ENCODE measurements around the gene CD36.

CD36 gene

GRCh38 chr7:80699721-80700256, 61.3 kb downstream of the CD36 start:
- H3K4me3 ChIP-seq (ENCODE audit: low read depth, low read length), result no peak overlapping the region
- 0 out of 2 replicates have a peak, but pooled peaks cover 2% of the 10 kb centered on the region for H3K9me3 ChIP-seq (ENCODE audit: control insufficient read depth, insufficient read depth, low read depth, low read length)
- H3K36me3 ChIP-seq (ENCODE audit: control insufficient read depth, insufficient read depth, low read length), result no peaks in the 10 kb centered on the region
- no peaks in the 10 kb centered on the region for H3K4me1 ChIP-seq (ENCODE audit: control insufficient read depth, insufficient read depth, low read length)
- no peaks in the 10 kb centered on the region for H3K27me3 ChIP-seq (ENCODE audit: control insufficient read depth, insufficient read depth, low read length)
- H3K9ac ChIP-seq (ENCODE audit: low read length), result no peak overlapping the region
- H3K27ac ChIP-seq (ENCODE audit: low read depth, low read length), result no peak overlapping the region

- no peaks in the 10 kb centered on the region for H3K9me3 ChIP-seq (ENCODE audit: control insufficient read depth, insufficient read depth, low read depth, low read length)
- H3K36me3 ChIP-seq (ENCODE audit: control insufficient read depth, insufficient read depth, low read length), result no peaks in the 10 kb centered on the region
- no peak overlapping the region for H3K9ac ChIP-seq (ENCODE audit: low read length)
- H3K4me1 ChIP-seq (ENCODE audit: control insufficient read depth, insufficient read depth, low read length), result no peaks in the 10 kb centered on the region
- H3K27me3 ChIP-seq (ENCODE audit: control insufficient read depth, insufficient read depth, low read length), result no peaks in the 10 kb centered on the region
- H3K27ac ChIP-seq (ENCODE audit: low read depth, low read length), result no peak overlapping the region
- no peak overlapping the region for H3K4me3 ChIP-seq (ENCODE audit: low read depth, low read length)
Measured at GRCh38 chr7:80703272-80703671, 64.8 kb downstream of the CD36 start.

GRCh38 chr7:80705130-80705781, 66.8 kb downstream of the CD36 start:
- H3K27ac ChIP-seq (ENCODE audit: low read depth, low read length), result no peak overlapping the region
- H3K36me3 ChIP-seq (ENCODE audit: control insufficient read depth, insufficient read depth, low read length), result no peaks in the 10 kb centered on the region
- no peaks in the 10 kb centered on the region for H3K27me3 ChIP-seq (ENCODE audit: control insufficient read depth, insufficient read depth, low read length)
- no peaks in the 10 kb centered on the region for H3K4me1 ChIP-seq (ENCODE audit: control insufficient read depth, insufficient read depth, low read length)
- H3K4me3 ChIP-seq (ENCODE audit: low read depth, low read length), result no peak overlapping the region
- no peak overlapping the region for H3K9ac ChIP-seq (ENCODE audit: low read length)
- H3K9me3 ChIP-seq (ENCODE audit: control insufficient read depth, insufficient read depth, low read depth, low read length), result no peaks in the 10 kb centered on the region

- H3K36me3 ChIP-seq (ENCODE audit: control insufficient read depth, insufficient read depth, low read length), result no peaks in the 10 kb centered on the region
- H3K4me1 ChIP-seq (ENCODE audit: control insufficient read depth, insufficient read depth, low read length), result no peaks in the 10 kb centered on the region
- no peaks in the 10 kb centered on the region for H3K9me3 ChIP-seq (ENCODE audit: control insufficient read depth, insufficient read depth, low read depth, low read length)
- no peak overlapping the region for H3K4me3 ChIP-seq (ENCODE audit: low read depth, low read length)
- no peak overlapping the region for H3K27ac ChIP-seq (ENCODE audit: low read depth, low read length)
- no peaks in the 10 kb centered on the region for H3K27me3 ChIP-seq (ENCODE audit: control insufficient read depth, insufficient read depth, low read length)
- no peak overlapping the region for H3K9ac ChIP-seq (ENCODE audit: low read length)
Measured at GRCh38 chr7:80707318-80707717, 68.9 kb downstream of the CD36 start.

- no peak overlapping the region for H3K27ac ChIP-seq (ENCODE audit: low read depth, low read length)
- no peaks in the 10 kb centered on the region for H3K36me3 ChIP-seq (ENCODE audit: control insufficient read depth, insufficient read depth, low read length)
- no peaks in the 10 kb centered on the region for H3K27me3 ChIP-seq (ENCODE audit: control insufficient read depth, insufficient read depth, low read length)
- no peak overlapping the region for H3K9ac ChIP-seq (ENCODE audit: low read length)
- H3K4me1 ChIP-seq (ENCODE audit: control insufficient read depth, insufficient read depth, low read length), result no peaks in the 10 kb centered on the region
- no peaks in the 10 kb centered on the region for H3K9me3 ChIP-seq (ENCODE audit: control insufficient read depth, insufficient read depth, low read depth, low read length)
- no peak overlapping the region for H3K4me3 ChIP-seq (ENCODE audit: low read depth, low read length)
Measured at GRCh38 chr7:80708123-80708522, 69.7 kb downstream of the CD36 start.

GRCh38 chr7:80711531-80711930, 73.1 kb downstream of the CD36 start:
- Histone ChIP-seq H3K27ac (ENCODE audit: low read depth, low read length) (no peak overlapping the region), H3K36me3 (ENCODE audit: control insufficient read depth, insufficient read depth, low read length) (no peaks in the 10 kb centered on the region), H3K27me3 (ENCODE audit: control insufficient read depth, insufficient read depth, low read length) (no peaks in the 10 kb centered on the region), H3K9me3 (ENCODE audit: control insufficient read depth, insufficient read depth, low read depth, low read length) (no peaks in the 10 kb centered on the region), H3K4me1 (ENCODE audit: control insufficient read depth, insufficient read depth, low read length) (no peaks in the 10 kb centered on the region), H3K9ac (ENCODE audit: low read length) (no peak overlapping the region), H3K4me3 (ENCODE audit: low read depth, low read length) (no peak overlapping the region)

GRCh38 chr7:80719261-80719660, 80.8 kb downstream of the CD36 start:
- Histone ChIP-seq H3K9ac (ENCODE audit: low read length) (no peak overlapping the region), H3K9me3 (ENCODE audit: control insufficient read depth, insufficient read depth, low read depth, low read length) (no peaks in the 10 kb centered on the region), H3K27ac (ENCODE audit: low read depth, low read length) (no peak overlapping the region), H3K27me3 (ENCODE audit: control insufficient read depth, insufficient read depth, low read length) (no peaks in the 10 kb centered on the region), H3K36me3 (ENCODE audit: control insufficient read depth, insufficient read depth, low read length) (no peaks in the 10 kb centered on the region), H3K4me3 (ENCODE audit: low read depth, low read length) (no peak overlapping the region), H3K4me1 (ENCODE audit: control insufficient read depth, insufficient read depth, low read length) (peaks cover 28% of the 10 kb centered on the region)

- Histone ChIP-seq H3K27ac (ENCODE audit: low read depth, low read length) (no peak overlapping the region), H3K4me3 (ENCODE audit: low read depth, low read length) (no peak overlapping the region), H3K4me1 (ENCODE audit: control insufficient read depth, insufficient read depth, low read length) (peaks cover 37% of the 10 kb centered on the region)
Measured at GRCh38 chr7:80720146-80720545, 81.7 kb downstream of the CD36 start.

GRCh38 chr7:80721883-80722615, 83.6 kb downstream of the CD36 start:
- no peaks in the 10 kb centered on the region for H3K9me3 ChIP-seq (ENCODE audit: control insufficient read depth, insufficient read depth, low read depth, low read length)
- peak overlapping the region; percentile 43; the same call in 1 of the 2 replicates for H3K27ac ChIP-seq (ENCODE audit: low read depth, low read length)
- H3K4me3 ChIP-seq (ENCODE audit: low read depth, low read length), result no peak overlapping the region; the same call in 1 of the 2 replicates
- H3K36me3 ChIP-seq (ENCODE audit: control insufficient read depth, insufficient read depth, low read length), result no peaks in the 10 kb centered on the region
- H3K4me1 ChIP-seq (ENCODE audit: control insufficient read depth, insufficient read depth, low read length), result peaks cover 38% of the 10 kb centered on the region
- peak overlapping the region; percentile 34 for H3K9ac ChIP-seq (ENCODE audit: low read length)
- H3K27me3 ChIP-seq (ENCODE audit: control insufficient read depth, insufficient read depth, low read length), result no peaks in the 10 kb centered on the region

More at GRCh38 chr7:80720146-80720545, 81.7 kb downstream of the CD36 start:
- no peak overlapping the region for H3K9ac ChIP-seq (ENCODE audit: low read length)
- no peaks in the 10 kb centered on the region for H3K9me3 ChIP-seq (ENCODE audit: control insufficient read depth, insufficient read depth, low read depth, low read length)
- H3K27me3 ChIP-seq (ENCODE audit: control insufficient read depth, insufficient read depth, low read length), result no peaks in the 10 kb centered on the region
- H3K36me3 ChIP-seq (ENCODE audit: control insufficient read depth, insufficient read depth, low read length), result no peaks in the 10 kb centered on the region

GRCh38 chr7:80722616-80723195, 84.3 kb downstream of the CD36 start:
- Histone ChIP-seq H3K27ac (ENCODE audit: low read depth, low read length) (peak overlapping the region; percentile 71; the same call in 1 of the 2 replicates), H3K4me3 (ENCODE audit: low read depth, low read length) (no peak overlapping the region; the same call in 1 of the 2 replicates), H3K9ac (ENCODE audit: low read length) (peak overlapping the region; percentile 34), H3K9me3 (ENCODE audit: control insufficient read depth, insufficient read depth, low read depth, low read length) (no peaks in the 10 kb centered on the region), H3K36me3 (ENCODE audit: control insufficient read depth, insufficient read depth, low read length) (no peaks in the 10 kb centered on the region), H3K27me3 (ENCODE audit: control insufficient read depth, insufficient read depth, low read length) (no peaks in the 10 kb centered on the region), H3K4me1 (ENCODE audit: control insufficient read depth, insufficient read depth, low read length) (peaks cover 38% of the 10 kb centered on the region)
